ENCODE results near the gene DYNLT3.

DNA sequence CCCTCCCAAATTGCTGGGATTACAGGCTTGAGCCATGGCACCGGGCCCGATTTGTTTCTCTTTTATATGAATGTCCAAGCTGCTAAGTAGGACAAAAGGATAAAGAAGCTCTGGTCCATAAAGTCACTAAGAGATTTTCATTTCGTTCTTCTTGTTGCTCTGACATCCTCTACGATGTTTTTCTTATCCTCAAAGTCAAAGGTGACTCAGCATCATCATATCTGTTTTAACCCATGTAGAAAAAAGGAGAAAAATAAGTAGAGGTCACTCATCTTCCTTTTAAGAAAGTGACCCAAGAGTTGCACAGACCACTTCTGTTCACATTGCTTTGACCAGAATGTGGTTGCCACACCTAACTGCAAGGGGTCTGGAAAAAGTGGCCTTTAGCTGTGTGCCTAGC lies 29.3 kb upstream of the DYNLT3 start:
- TF ChIP-seq, protein P1, sequence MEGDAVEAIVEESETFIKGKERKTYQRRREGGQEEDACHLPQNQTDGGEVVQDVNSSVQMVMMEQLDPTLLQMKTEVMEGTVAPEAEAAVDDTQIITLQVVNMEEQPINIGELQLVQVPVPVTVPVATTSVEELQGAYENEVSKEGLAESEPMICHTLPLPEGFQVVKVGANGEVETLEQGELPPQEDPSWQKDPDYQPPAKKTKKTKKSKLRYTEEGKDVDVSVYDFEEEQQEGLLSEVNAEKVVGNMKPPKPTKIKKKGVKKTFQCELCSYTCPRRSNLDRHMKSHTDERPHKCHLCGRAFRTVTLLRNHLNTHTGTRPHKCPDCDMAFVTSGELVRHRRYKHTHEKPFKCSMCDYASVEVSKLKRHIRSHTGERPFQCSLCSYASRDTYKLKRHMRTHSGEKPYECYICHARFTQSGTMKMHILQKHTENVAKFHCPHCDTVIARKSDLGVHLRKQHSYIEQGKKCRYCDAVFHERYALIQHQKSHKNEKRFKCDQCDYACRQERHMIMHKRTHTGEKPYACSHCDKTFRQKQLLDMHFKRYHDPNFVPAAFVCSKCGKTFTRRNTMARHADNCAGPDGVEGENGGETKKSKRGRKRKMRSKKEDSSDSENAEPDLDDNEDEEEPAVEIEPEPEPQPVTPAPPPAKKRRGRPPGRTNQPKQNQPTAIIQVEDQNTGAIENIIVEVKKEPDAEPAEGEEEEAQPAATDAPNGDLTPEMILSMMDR (IDR thresholded peaks at IDR 0.05 in 4 of 5, conservative IDR thresholded peaks at IDR 0.05 in 1 of 5), result no peak
- no peak for TF ChIP-seq POLR2A (IDR thresholded peaks at IDR 0.05)
